ENCODE data around the gene IL1RAPL2. TPM values are rescaled to one million over a fixed set of nuclear protein-coding genes. Genes with fewer than 3 reads are reported as not detected.

Gene IL1RAPL2
- total and polyA plus RNA-seq, 10 of the 15 experiments (the other 5 are each of a cell fraction or from before 2014, with no cell fraction given) = 0.19 TPM; not detected in 9

DNA sequence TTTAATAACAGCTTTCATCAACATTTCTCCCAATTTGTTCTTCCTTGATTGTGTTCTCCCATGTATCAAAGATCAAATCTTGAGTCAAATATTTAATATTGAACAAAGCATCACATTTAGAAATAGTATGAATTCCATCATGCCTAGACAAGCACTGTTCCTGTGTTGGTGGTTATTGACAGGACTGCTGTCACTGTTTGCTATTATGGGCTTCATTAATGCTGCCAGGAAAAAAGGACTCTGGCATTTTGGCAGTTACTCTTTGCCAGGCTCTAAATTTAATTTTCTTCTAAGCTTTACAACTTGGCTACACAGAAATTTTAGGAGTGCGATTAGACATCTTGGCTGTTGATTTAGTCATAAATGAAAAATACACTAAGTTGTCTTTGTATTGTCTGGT, 960.4 kb downstream of the IL1RAPL2 start:
- H3K36me3 ChIP-seq (ENCODE audit: control insufficient read depth in 2 of 2, insufficient read depth in 2 of 2, low read length in 1 of 2) = no peaks in the 10 kb centered on the region
- no peak for TF ChIP-seq HDAC6 (IDR thresholded peaks at IDR 0.05; ENCODE audit: unreplicated experiment)
- no peak for TF ChIP-seq POU2F2 (IDR thresholded peaks at IDR 0.05; ENCODE audit: borderline replicate concordance, low read depth, low read length)
- no peak for TF ChIP-seq MTA3 (IDR thresholded peaks at IDR 0.05; ENCODE audit: borderline replicate concordance, low read length)
- TF ChIP-seq, protein P1, sequence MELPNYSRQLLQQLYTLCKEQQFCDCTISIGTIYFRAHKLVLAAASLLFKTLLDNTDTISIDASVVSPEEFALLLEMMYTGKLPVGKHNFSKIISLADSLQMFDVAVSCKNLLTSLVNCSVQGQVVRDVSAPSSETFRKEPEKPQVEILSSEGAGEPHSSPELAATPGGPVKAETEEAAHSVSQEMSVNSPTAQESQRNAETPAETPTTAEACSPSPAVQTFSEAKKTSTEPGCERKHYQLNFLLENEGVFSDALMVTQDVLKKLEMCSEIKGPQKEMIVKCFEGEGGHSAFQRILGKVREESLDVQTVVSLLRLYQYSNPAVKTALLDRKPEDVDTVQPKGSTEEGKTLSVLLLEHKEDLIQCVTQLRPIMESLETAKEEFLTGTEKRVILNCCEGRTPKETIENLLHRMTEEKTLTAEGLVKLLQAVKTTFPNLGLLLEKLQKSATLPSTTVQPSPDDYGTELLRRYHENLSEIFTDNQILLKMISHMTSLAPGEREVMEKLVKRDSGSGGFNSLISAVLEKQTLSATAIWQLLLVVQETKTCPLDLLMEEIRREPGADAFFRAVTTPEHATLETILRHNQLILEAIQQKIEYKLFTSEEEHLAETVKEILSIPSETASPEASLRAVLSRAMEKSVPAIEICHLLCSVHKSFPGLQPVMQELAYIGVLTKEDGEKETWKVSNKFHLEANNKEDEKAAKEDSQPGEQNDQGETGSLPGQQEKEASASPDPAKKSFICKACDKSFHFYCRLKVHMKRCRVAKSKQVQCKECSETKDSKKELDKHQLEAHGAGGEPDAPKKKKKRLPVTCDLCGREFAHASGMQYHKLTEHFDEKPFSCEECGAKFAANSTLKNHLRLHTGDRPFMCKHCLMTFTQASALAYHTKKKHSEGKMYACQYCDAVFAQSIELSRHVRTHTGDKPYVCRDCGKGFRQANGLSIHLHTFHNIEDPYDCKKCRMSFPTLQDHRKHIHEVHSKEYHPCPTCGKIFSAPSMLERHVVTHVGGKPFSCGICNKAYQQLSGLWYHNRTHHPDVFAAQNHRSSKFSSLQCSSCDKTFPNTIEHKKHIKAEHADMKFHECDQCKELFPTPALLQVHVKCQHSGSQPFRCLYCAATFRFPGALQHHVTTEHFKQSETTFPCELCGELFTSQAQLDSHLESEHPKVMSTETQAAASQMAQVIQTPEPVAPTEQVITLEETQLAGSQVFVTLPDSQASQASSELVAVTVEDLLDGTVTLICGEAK (IDR thresholded peaks at IDR 0.05; ENCODE audit: borderline replicate concordance) = no peak
- TF ChIP-seq POLR2A (IDR thresholded peaks at IDR 0.05; ENCODE audit: low read depth, low read length) = no peak
- no peak for TF ChIP-seq PML (IDR thresholded peaks at IDR 0.05; ENCODE audit: low read length)
- no peak for TF ChIP-seq ZSCAN29 (IDR thresholded peaks at IDR 0.05)
- no peak for TF ChIP-seq SIN3A (IDR thresholded peaks at IDR 0.05; ENCODE audit: low read depth, low read length)
- no peak for TF ChIP-seq CHD4 (IDR thresholded peaks at IDR 0.05)
- TF ChIP-seq, protein P2, sequence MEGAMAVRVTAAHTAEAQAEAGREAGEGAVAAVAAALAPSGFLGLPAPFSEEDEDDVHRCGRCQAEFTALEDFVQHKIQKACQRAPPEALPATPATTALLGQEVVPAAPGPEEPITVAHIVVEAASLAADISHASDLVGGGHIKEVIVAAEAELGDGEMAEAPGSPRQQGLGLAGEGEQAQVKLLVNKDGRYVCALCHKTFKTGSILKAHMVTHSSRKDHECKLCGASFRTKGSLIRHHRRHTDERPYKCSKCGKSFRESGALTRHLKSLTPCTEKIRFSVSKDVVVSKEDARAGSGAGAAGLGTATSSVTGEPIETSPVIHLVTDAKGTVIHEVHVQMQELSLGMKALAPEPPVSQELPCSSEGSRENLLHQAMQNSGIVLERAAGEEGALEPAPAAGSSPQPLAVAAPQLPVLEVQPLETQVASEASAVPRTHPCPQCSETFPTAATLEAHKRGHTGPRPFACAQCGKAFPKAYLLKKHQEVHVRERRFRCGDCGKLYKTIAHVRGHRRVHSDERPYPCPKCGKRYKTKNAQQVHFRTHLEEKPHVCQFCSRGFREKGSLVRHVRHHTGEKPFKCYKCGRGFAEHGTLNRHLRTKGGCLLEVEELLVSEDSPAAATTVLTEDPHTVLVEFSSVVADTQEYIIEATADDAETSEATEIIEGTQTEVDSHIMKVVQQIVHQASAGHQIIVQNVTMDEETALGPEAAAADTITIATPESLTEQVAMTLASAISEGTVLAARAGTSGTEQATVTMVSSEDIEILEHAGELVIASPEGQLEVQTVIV (IDR thresholded peaks at IDR 0.05; ENCODE audit: borderline replicate concordance, partially characterized antibody) = no peak
- TF ChIP-seq IKZF2 (IDR thresholded peaks at IDR 0.05) = no peak
- H3K9me3 ChIP-seq (replicated peaks; ENCODE audit: control insufficient read depth, insufficient read depth, low read length) = no peaks in the 10 kb centered on the region
- no TSS peak for BruUV-seq (replicated peaks)
- H3K27ac ChIP-seq (ENCODE audit: control insufficient read depth, insufficient read depth) = no peak overlapping the region
- FAIRE-seq (no peak), DNase-seq (ENCODE audit: low read depth, low spot score) (no peak), ATAC-seq (no peak)
- WGBS (ENCODE audit: insufficient coverage, insufficient replicate concordance, low lambda C conversion rate, missing lambda C conversion rate) = 52% methylated on average over 1 of the region's 1 CpG
- no peak overlapping the region for H3K4me3 ChIP-seq
- no peak overlapping the region for H3K9ac ChIP-seq (ENCODE audit: control insufficient read depth, insufficient read depth, low read length)
- intact Hi-C loops (cut with micrococcal nuclease; ENCODE audit: unreplicated experiment) (no loop called here), in situ Hi-C loops (cut with MboI) (no loop called here)
- SMC1A ChIA-PET (ENCODE audit: uncharacterized antibody, unreplicated experiment) = no interaction called here
- CTCF ChIA-PET = no interaction called here
- H3K4me2 ChIP-seq (ENCODE audit: control insufficient read depth, insufficient read depth) = no peak overlapping the region
- no peaks in the 10 kb centered on the region for H3K4me1 ChIP-seq (ENCODE audit: control insufficient read depth, insufficient read depth, low read length)
- POLR2A ChIA-PET = no interaction called here
- H2AFZ ChIP-seq (ENCODE audit: control insufficient read depth, low read depth, low read length) = no peak overlapping the region
- RAD21 ChIA-PET (ENCODE audit: unreplicated experiment) = no interaction called here
- H3K79me2 ChIP-seq (ENCODE audit: control insufficient read depth, insufficient read depth, low read length) = no peaks in the 10 kb centered on the region
- H3K27me3 ChIP-seq (replicated peaks in 1 of 2; ENCODE audit: control insufficient read depth in 2 of 2, insufficient read depth in 2 of 2, low read length in 1 of 2) = no peaks in the 10 kb centered on the region
- no peaks in the 10 kb centered on the region for H4K20me1 ChIP-seq (ENCODE audit: control insufficient read depth, insufficient read depth)
